ENCODE data around the gene VILL.

DNA sequence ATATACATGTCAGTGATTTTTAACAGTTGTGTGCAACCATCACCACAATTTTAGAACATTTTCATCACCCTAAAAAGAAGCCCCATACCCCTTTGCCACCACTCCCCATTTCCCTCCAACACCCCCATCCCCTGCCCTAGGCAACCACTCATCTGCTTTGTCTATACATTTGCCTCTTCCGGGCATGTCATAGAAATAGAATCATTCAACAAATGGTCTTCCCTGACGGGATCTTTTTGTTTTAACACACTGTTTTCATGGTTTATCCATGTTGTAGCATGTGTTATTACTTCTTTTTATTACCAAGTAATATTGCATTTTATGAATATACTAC is 4.0 kb downstream of the VILL start:
- TF ChIP-seq CTCF (IDR thresholded peaks at IDR 0.05; ENCODE audit: low read length) (no peak), EZH2 (optimal IDR thresholded peaks at IDR 0.05; ENCODE audit: low read depth, low read length) (no peak)
